HepG2 (cell line): ENCODE measurements around the gene LHFPL6. TPM values are rescaled to one million over a fixed set of nuclear protein-coding genes. Genes with fewer than 3 reads are reported as not detected.

ENCODE experiments used
- ATAC-seq: fragments of 200-7000 bp; cut with Tn5 transposase; 3 replicates; pipeline ENCODE4 v1.9.1; 2020; ENCODE audit warnings: mild to moderate bottlenecking, moderate library complexity
- BruUV-seq: library from RNA; stranded (reverse); fragments of 400-500 nt; replicated peaks from 2 replicates; lab custom pipeline; 2021; lab: Mats Ljungman, UMichigan
- CTCF ChIA-PET: fragments of 300-600 bp; formaldehyde crosslinking; extraction: SDS; loops from one replicate; lab custom pipeline; 2021; ENCODE audit warnings: low total read pairs, inconsistent platforms, low intra/inter-chr PET ratio; lab: Yijun Ruan, JAX
- POLR2A ChIA-PET: fragments of 350-600 bp; sonication (Branson Sonifier 250); formaldehyde crosslinking; loops from one replicate; lab custom pipeline; 2020; ENCODE audit warnings: antibody characterized with exemption, inconsistent platforms; lab: Yijun Ruan, JAX
- DNase-seq: peaks from one replicate; pipeline ENCODE4 v3.0.0-alpha.2; 2015; ENCODE audit warnings: low spot score
- FAIRE-seq: peaks from 3 replicates; lab custom pipeline; 2011; peaks lifted over from hg19 to GRCh38; lab: Jason Lieb, UNC
- H2AFZ ChIP-seq: one replicate; pipeline ENCODE4 v1.6.1; 2011; ENCODE audit warnings: low read length, inconsistent platforms
- H3K27ac ChIP-seq: fragments of 300-600 bp; 3 replicates; pipeline ENCODE4 v1.8.0; 2011; ENCODE audit warnings: mixed run types, mild to moderate bottlenecking, mixed read lengths, low read length, inconsistent platforms; ENCODE audit not compliant: insufficient read depth; ENCODE audit errors: extremely low read length
- H3K27me3 ChIP-seq, 2 experiments: fragments of 200-600 bp in 1 of 2; 2 replicates in 1 of 2; 3 replicates in 1 of 2; pipeline versions ENCODE4 v1.6.0 to v1.8.0; 2011; ENCODE audit warnings: low read length in 2 of 2, mild to moderate bottlenecking in 2 of 2, moderate library complexity in 2 of 2, inconsistent platforms in 1 of 2; ENCODE audit not compliant: insufficient read depth in 2 of 2, control insufficient read depth in 1 of 2
- H3K36me3 ChIP-seq, 2 experiments: fragments of 200-600 bp in 1 of 2; replicated peaks in 1 of 2; 2 replicates in 1 of 2; 3 replicates in 1 of 2; pipeline versions ENCODE4 v1.5.1 to v1.8.0; 2011; ENCODE audit warnings: low read length in 2 of 2, inconsistent platforms in 1 of 2; ENCODE audit not compliant: insufficient read depth in 2 of 2, control insufficient read depth in 1 of 2
- H3K4me1 ChIP-seq: 2 replicates; pipeline ENCODE4 v1.5.1; 2012; ENCODE audit warnings: low read length, inconsistent platforms; ENCODE audit not compliant: insufficient read depth
- H3K4me2 ChIP-seq: 2 replicates; pipeline ENCODE4 v1.6.0; 2011; ENCODE audit warnings: low read depth, low read length, inconsistent platforms
- H3K4me3 ChIP-seq, 3 experiments: fragments of 200-600 bp in 1 of 3; sonication (generic), shearing (Covaris generic) in 1 of 3; replicated peaks in 1 of 3; 2 replicates each; pipeline ENCODE4 v1.5.1; 2011 to 2016; ENCODE audit warnings: low read length in 3 of 3, inconsistent platforms in 2 of 3, low read depth in 2 of 3, mild to moderate bottlenecking in 2 of 3, control low read depth in 1 of 3, mixed read lengths in 1 of 3; ENCODE audit not compliant: insufficient read depth in 1 of 3
- H3K79me2 ChIP-seq: one replicate; pipeline ENCODE4 v1.6.1; 2011; ENCODE audit warnings: low read length, inconsistent platforms; ENCODE audit not compliant: insufficient read depth
- H3K9ac ChIP-seq: 2 replicates; pipeline ENCODE4 v1.6.0; 2011; ENCODE audit warnings: mild to moderate bottlenecking, low read depth, low read length, inconsistent platforms; ENCODE audit not compliant: insufficient read depth
- H3K9me3 ChIP-seq: 2 replicates; pipeline ENCODE4 v1.5.1; 2012; ENCODE audit warnings: mild to moderate bottlenecking, low read length
- H4K20me1 ChIP-seq: 2 replicates; pipeline ENCODE4 v1.6.0; 2011; ENCODE audit warnings: inconsistent platforms, mild to moderate bottlenecking, low read length, moderate library complexity; ENCODE audit not compliant: insufficient read depth
- CENPX ChIP-seq: sonication (generic); formaldehyde crosslinking; IDR thresholded peaks from 2 replicates; pipeline ENCODE4 v1.9.0; 2021; ENCODE audit warnings: mild to moderate bottlenecking, missing genetic modification reagents, moderate library complexity
- LCORL ChIP-seq, 2 experiments: fragments of 450-650 bp in 1 of 2; sonication (generic) in 1 of 2; formaldehyde crosslinking in 1 of 2; IDR thresholded peaks; 2 replicates each; pipeline versions ENCODE4 v1.5.0 to v1.6.1; 2017 to 2020; ENCODE audit warnings: antibody characterized with exemption in 1 of 2, missing genetic modification reagents in 1 of 2
- MTA3 ChIP-seq: sonication (generic); formaldehyde crosslinking; IDR thresholded peaks from 2 replicates; pipeline ENCODE4 v1.4.0; 2020; ENCODE audit warnings: missing genetic modification reagents
- POLR2AphosphoS2 ChIP-seq: IDR thresholded peaks from 2 replicates; pipeline ENCODE4 v1.6.1; 2011; ENCODE audit warnings: low read depth, low read length, improper control_type of control experiment
- REL ChIP-seq: sonication (generic); formaldehyde crosslinking; conservative IDR thresholded peaks from 2 replicates; pipeline ENCODE4 v1.8.0; 2022; ENCODE audit warnings: mild to moderate bottlenecking, missing genetic modification reagents, moderate library complexity
- SIX1 ChIP-seq: sonication (generic); formaldehyde crosslinking; IDR thresholded peaks from 2 replicates; pipeline ENCODE4 v1.4.0; 2020; ENCODE audit warnings: missing genetic modification reagents, borderline replicate concordance
- ZNF546 ChIP-seq: sonication (generic); formaldehyde crosslinking; conservative IDR thresholded peaks from 2 replicates; pipeline ENCODE4 v1.8.1; 2023; ENCODE audit warnings: mild to moderate bottlenecking, missing genetic modification reagents
- ZNF646 ChIP-seq: sonication (generic); formaldehyde crosslinking; IDR thresholded peaks from 2 replicates; pipeline ENCODE4 v1.9.0; 2021; ENCODE audit warnings: mild to moderate bottlenecking, missing genetic modification reagents
- ZNF709 ChIP-seq: sonication (generic); formaldehyde crosslinking; IDR thresholded peaks from 2 replicates; pipeline ENCODE4 v1.5.0; 2020; ENCODE audit warnings: mild to moderate bottlenecking, missing genetic modification reagents
- ZNF720 ChIP-seq: sonication (generic); formaldehyde crosslinking; IDR thresholded peaks from 2 replicates; pipeline ENCODE4 v1.4.0; 2020; ENCODE audit warnings: missing genetic modification reagents
- WGBS: methylation state at CpG from one replicate; pipeline ENCODE4 v1.1.6; 2017; ENCODE audit warnings: low lambda C conversion rate; 5-methylcytosine and 5-hydroxymethylcytosine counted together
- in situ Hi-C: cut with HindIII; loops from 2 replicates; pipeline ENCODE4 v1.10.0; 2017; ENCODE audit warnings: low pct_unique_long_range_greater_than_20kb; ENCODE audit not compliant: extremely low pct_ligation_motif_present
- intact Hi-C: fragments of 100-400 bp; cut with micrococcal nuclease; formaldehyde crosslinking; loops from one replicate; pipeline ENCODE4 v1.10.0; 2022; ENCODE audit not compliant: unreplicated experiment
- polyA plus RNA-seq, 8 experiments: library from polyadenylated mRNA; depleted of rRNA in 3 of 8; stranded (reverse) in 7 of 8; unstranded in 1 of 8; fragments of >200 nt; fragmentation: Illumina TruSeq in 4 of 8; extraction: Trizol in 4 of 8; gene quantifications; 2 replicates each; pipeline versions ENCODE4 v1.2.1 to v1.2.3, GENCODE V29; 2011 to 2016; ENCODE audit warnings: low read depth in 4 of 8, missing spikeins in 1 of 8, mixed read lengths in 1 of 8; ENCODE audit not compliant: insufficient read depth in 1 of 8
- total RNA-seq, 5 experiments: library from RNA; depleted of rRNA; stranded (reverse); fragments of >200 nt; fragmentation: Illumina TruSeq; extraction: Trizol; gene quantifications; 2 replicates each; pipeline ENCODE4 v1.2.3, GENCODE V29; 2016; ENCODE audit warnings: low read depth in 1 of 5
- TF ChIP-seq, protein P1 (sequence below): sonication (generic); formaldehyde crosslinking; IDR thresholded peaks from 2 replicates; pipeline ENCODE4 v1.4.0; 2020; ENCODE audit warnings: missing genetic modification reagents, low read depth, mild to moderate bottlenecking, borderline replicate concordance
- TF ChIP-seq, protein P2 (sequence below), 2 experiments: sonication (generic) in 1 of 2; formaldehyde crosslinking in 1 of 2; IDR thresholded peaks; 2 replicates each; pipeline versions ENCODE4 v1.5.1 to v1.6.1; 2011 to 2020; ENCODE audit warnings: borderline replicate concordance in 1 of 2, low read depth in 1 of 2, low read length in 1 of 2, mild to moderate bottlenecking in 1 of 2, missing genetic modification reagents in 1 of 2, moderate library complexity in 1 of 2

Gene LHFPL6
- total and polyA plus RNA-seq, 2 of the 13 experiments (the other 11 are each of a cell fraction or from before 2014, with no cell fraction given): not detected

GRCh38 chr13:39363382-39363772 is 239.6 kb downstream of the LHFPL6 start (continued):
- TF ChIP-seq, protein P1, sequence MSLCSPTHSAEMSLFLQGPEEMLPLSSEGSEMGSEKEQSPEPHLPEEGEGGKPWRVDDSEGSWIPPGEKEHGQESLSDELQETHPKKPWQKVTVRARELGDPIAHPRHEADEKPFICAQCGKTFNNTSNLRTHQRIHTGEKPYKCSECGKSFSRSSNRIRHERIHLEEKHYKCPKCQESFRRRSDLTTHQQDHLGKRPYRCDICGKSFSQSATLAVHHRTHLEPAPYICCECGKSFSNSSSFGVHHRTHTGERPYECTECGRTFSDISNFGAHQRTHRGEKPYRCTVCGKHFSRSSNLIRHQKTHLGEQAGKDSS (CRISPR knock-in tag): no peak
- TF ChIP-seq, all 625 proteins: peak for 0

GRCh38 chr13:39362652-39363381 is 240.2 kb downstream of the LHFPL6 start:
- WGBS: 0% methylated on average over 5 of the region's 5 CpGs
- ATAC-seq (no peak), FAIRE-seq (no peak), DNase-seq (no peak)
- CTCF ChIA-PET: no interaction called here
- BruUV-seq: no TSS peak
- H3K36me3 ChIP-seq: no peaks in the 10 kb centered on the region
- H3K79me2 ChIP-seq: no peaks in the 10 kb centered on the region
- no peak overlapping the region for H3K9ac ChIP-seq
- no peaks in the 10 kb centered on the region for H3K4me1 ChIP-seq
- H4K20me1 ChIP-seq: no peaks in the 10 kb centered on the region
- POLR2A ChIA-PET: no interaction called here
- no peak overlapping the region for H3K27ac ChIP-seq
- no peaks in the 10 kb centered on the region for H3K9me3 ChIP-seq
- H3K4me3 ChIP-seq: no peak overlapping the region
- H3K4me2 ChIP-seq: no peak overlapping the region
- no peak overlapping the region for H2AFZ ChIP-seq
- intact Hi-C loops: no loop called here
- H3K27me3 ChIP-seq: no peaks in the 10 kb centered on the region
- in situ Hi-C loops: no loop called here
- TF ChIP-seq MTA3: no peak
- TF ChIP-seq, protein P2, sequence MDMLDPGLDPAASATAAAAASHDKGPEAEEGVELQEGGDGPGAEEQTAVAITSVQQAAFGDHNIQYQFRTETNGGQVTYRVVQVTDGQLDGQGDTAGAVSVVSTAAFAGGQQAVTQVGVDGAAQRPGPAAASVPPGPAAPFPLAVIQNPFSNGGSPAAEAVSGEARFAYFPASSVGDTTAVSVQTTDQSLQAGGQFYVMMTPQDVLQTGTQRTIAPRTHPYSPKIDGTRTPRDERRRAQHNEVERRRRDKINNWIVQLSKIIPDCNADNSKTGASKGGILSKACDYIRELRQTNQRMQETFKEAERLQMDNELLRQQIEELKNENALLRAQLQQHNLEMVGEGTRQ (IDR thresholded peaks at IDR 0.05; ENCODE audit: low read depth, low read length): no peak
- TF ChIP-seq, protein P2 (CRISPR knock-in tag; IDR thresholded peaks at IDR 0.05; ENCODE audit: borderline replicate concordance): no peak
- TF ChIP-seq ZNF709: no peak
- TF ChIP-seq CENPX (CRISPR knock-in tag): no peak
- TF ChIP-seq ZNF646 (CRISPR knock-in tag): no peak
- no peak for TF ChIP-seq SIX1 (CRISPR knock-in tag)
- TF ChIP-seq LCORL (IDR thresholded peaks at IDR 0.05): no peak
- TF ChIP-seq LCORL (CRISPR knock-in tag; IDR thresholded peaks at IDR 0.05): no peak
- TF ChIP-seq ZNF720 (CRISPR knock-in tag): no peak
- TF ChIP-seq REL: no peak
- no peak for TF ChIP-seq POLR2AphosphoS2
- TF ChIP-seq ZNF546 (CRISPR knock-in tag): no peak
